ENCODE measurements around the gene ATXN7L2. TPM values are rescaled to one million over a fixed set of nuclear protein-coding genes. Genes with fewer than 3 reads are reported as not detected.
A peak's percentile ranks its signal among the peaks of the same experiment; 100 is the strongest.
"Not testable (repeated sequence)": the region's sequence is repeated elsewhere in the genome, so short reads cannot be mapped to it uniquely, and the experiment has no call there.

The ATXN7L2 gene
- total RNA-seq, 2 experiments from 2014 or later = 10.4 to 11.1 TPM

GRCh38 chr1:109467301-109467777 is 16.4 kb upstream of the ATXN7L2 start:
- Mint-ChIP-seq H3K27me3 (peaks cover 78% of the 10 kb centered on the region), H3K27ac (no peak overlapping the region), H3K4me1 (peaks cover 5% of the 10 kb centered on the region), H3K36me3 (no peaks in the 10 kb centered on the region), H3K4me3 (no peak overlapping the region), H3K9me3 (ENCODE audit: low read depth) (no peaks in the 10 kb centered on the region)
- DNase-seq (no peak), ATAC-seq (no peak)
- CTCF ChIA-PET = no interaction called here

- H3K9me3 Mint-ChIP-seq (ENCODE audit: low read depth) = no peaks in the 10 kb centered on the region
- no peaks in the 10 kb centered on the region for H3K36me3 Mint-ChIP-seq
- H3K4me1 Mint-ChIP-seq = peaks cover 5% of the 10 kb centered on the region
- DNase-seq (no peak), ATAC-seq (no peak)
- CTCF ChIA-PET = interaction anchor here (1.4 to 2.1 kb wide), 3 partner anchors 8 to 22 kb away, joined by 3 to 5 read pairs (median 5); no protein-coding TSS in a partner anchor
- H3K27ac Mint-ChIP-seq = no peak overlapping the region
- H3K4me3 Mint-ChIP-seq = no peak overlapping the region
- peaks cover 77% of the 10 kb centered on the region for H3K27me3 Mint-ChIP-seq
Observed at GRCh38 chr1:109468061-109468460, 15.6 kb upstream of the ATXN7L2 start.

GRCh38 chr1:109468903-109469302 is 14.8 kb upstream of the ATXN7L2 start:
- no peak for DNase-seq
- Mint-ChIP-seq H3K4me1 (peaks cover 5% of the 10 kb centered on the region), H3K27ac (no peak overlapping the region), H3K27me3 (peaks cover 77% of the 10 kb centered on the region), H3K36me3 (no peaks in the 10 kb centered on the region), H3K4me3 (no peak overlapping the region), H3K9me3 (ENCODE audit: low read depth) (no peaks in the 10 kb centered on the region)
- CTCF ChIA-PET = interaction anchor here (1.4 to 2.1 kb wide), 5 partner anchors 9 to 64 kb away, joined by 3 to 10 read pairs (median 5); no protein-coding TSS in a partner anchor
- ATAC-seq = no peak

DNA sequence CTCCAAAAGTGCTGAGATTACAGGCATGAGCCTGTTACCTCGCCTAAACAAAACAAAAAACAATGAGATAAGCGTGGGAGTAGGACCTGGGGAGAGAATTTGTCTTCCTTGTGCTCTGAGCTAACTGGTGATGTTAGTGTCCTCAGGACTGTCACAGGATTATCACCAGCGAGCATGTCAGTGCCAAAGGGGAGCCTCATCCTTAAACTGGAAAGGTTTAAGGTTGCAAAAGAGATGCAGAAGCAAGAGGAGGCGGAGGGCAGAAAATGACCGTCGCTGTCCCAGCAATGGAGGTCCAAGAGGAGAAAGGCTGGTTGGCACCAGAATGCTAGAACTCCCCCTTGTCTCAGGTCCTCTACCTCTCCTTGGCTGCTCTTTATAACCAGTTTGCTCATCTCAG is 13.5 kb upstream of the ATXN7L2 start:
- no peak for ATAC-seq

DNA sequence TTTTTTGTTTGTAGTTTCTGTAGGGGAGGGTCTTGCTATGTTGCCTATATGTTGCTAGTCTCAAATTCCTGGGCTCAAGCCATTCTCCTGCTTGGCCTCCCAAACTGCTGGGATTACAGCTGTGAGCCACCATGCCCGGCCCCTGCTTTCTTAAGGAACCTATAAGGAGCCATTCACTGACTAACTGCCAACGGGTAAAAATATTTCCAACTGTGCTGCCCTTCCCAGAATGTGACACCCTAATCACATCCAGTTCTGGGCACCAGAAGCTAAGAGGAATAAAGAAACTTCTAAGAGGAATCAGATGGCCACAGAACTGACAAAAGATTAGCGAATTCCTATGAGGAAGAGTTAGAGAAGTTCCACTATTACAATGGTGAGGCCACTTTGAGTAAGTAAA is 10.9 kb upstream of the ATXN7L2 start:
- Mint-ChIP-seq H3K4me1 (peaks cover 1% of the 10 kb centered on the region), H3K27ac (no peak overlapping the region), H3K9me3 (ENCODE audit: low read depth) (no peaks in the 10 kb centered on the region), H3K4me3 (no peak overlapping the region), H3K36me3 (no peaks in the 10 kb centered on the region), H3K27me3 (peaks cover 61% of the 10 kb centered on the region)
- ATAC-seq = no peak
- peak; percentile 21 for DNase-seq
- CTCF ChIA-PET = no interaction called here

More for the DNA sequence above, 13.5 kb upstream of the ATXN7L2 start:
- H3K27ac Mint-ChIP-seq = no peak overlapping the region
- peaks cover 66% of the 10 kb centered on the region for H3K27me3 Mint-ChIP-seq
- peaks cover 5% of the 10 kb centered on the region for H3K4me1 Mint-ChIP-seq
- no peaks in the 10 kb centered on the region for H3K36me3 Mint-ChIP-seq
- CTCF ChIA-PET = interaction anchor here (1.7 to 2.1 kb wide), 2 partner anchors 10 to 62 kb away, joined by 5 to 10 read pairs; no protein-coding TSS in a partner anchor
- H3K4me3 Mint-ChIP-seq = no peak overlapping the region
- H3K9me3 Mint-ChIP-seq (ENCODE audit: low read depth) = no peaks in the 10 kb centered on the region
- peak; percentile 34 for DNase-seq

- H3K36me3 Mint-ChIP-seq; H3K9me3 Mint-ChIP-seq (ENCODE audit: low read depth); H3K27ac Mint-ChIP-seq; ATAC-seq; H3K4me1 Mint-ChIP-seq; H3K4me3 Mint-ChIP-seq: not testable (repeated sequence)
- H3K27me3 Mint-ChIP-seq = peaks cover 54% of the 10 kb centered on the region
- CTCF ChIA-PET = interaction anchor here (1.3 kb wide), 1 partner anchor 20 kb away, joined by 4 read pairs; the partner anchor contains the start of gene CYB561D1
- DNase-seq = peak; percentile 25
Observed at GRCh38 chr1:109473284-109474057, 10.2 kb upstream of the ATXN7L2 start.

GRCh38 chr1:109474697-109475096 is 9.0 kb upstream of the ATXN7L2 start:
- Mint-ChIP-seq H3K27me3 (peaks cover 48% of the 10 kb centered on the region), H3K27ac (no peak overlapping the region), H3K9me3 (ENCODE audit: low read depth) (no peaks in the 10 kb centered on the region), H3K4me1 (peaks cover 6% of the 10 kb centered on the region), H3K36me3 (no peaks in the 10 kb centered on the region), H3K4me3 (no peak overlapping the region)
- DNase-seq (peak; percentile 3), ATAC-seq (no peak)
- CTCF ChIA-PET = interaction anchor here (1.3 kb wide), 1 partner anchor 19 kb away, joined by 4 read pairs; the partner anchor contains the start of gene CYB561D1

- H3K36me3 Mint-ChIP-seq = no peaks in the 10 kb centered on the region
- no peaks in the 10 kb centered on the region for H3K9me3 Mint-ChIP-seq (ENCODE audit: low read depth)
- H3K4me3 Mint-ChIP-seq = no peak overlapping the region
- no peak overlapping the region for H3K27ac Mint-ChIP-seq
- DNase-seq (peak; percentile 31), ATAC-seq (no peak)
- CTCF ChIA-PET = no interaction called here
- peaks cover 43% of the 10 kb centered on the region for H3K27me3 Mint-ChIP-seq
- H3K4me1 Mint-ChIP-seq = peaks cover 6% of the 10 kb centered on the region
Observed at GRCh38 chr1:109475261-109475660, 8.4 kb upstream of the ATXN7L2 start.

DNA sequence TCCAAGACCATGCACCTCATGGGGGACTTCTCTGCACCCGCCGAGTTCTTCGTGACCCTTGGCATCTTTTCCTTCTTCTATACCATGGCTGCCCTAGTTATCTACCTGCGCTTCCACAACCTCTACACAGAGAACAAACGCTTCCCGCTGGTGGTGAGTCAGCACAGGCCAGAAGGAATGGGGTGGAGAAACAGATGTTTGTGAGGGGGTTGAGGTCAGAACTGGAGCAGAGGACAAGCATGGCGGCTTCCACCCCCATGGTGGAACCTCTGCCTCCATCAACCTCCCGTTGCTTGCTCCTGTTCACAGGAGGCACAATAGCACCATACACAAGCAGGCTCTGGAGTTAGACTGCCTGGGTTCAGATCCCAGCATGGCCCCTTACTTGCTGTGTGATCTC is 6.9 kb upstream of the ATXN7L2 start:
- no peak for ATAC-seq
- Mint-ChIP-seq H3K4me3 (no peak overlapping the region), H3K27ac (no peak overlapping the region), H3K4me1 (peaks cover 6% of the 10 kb centered on the region), H3K27me3 (peaks cover 38% of the 10 kb centered on the region), H3K36me3 (no peaks in the 10 kb centered on the region), H3K9me3 (ENCODE audit: low read depth) (no peaks in the 10 kb centered on the region)
- DNase-seq = peak; percentile 30
- CTCF ChIA-PET = no interaction called here

DNA sequence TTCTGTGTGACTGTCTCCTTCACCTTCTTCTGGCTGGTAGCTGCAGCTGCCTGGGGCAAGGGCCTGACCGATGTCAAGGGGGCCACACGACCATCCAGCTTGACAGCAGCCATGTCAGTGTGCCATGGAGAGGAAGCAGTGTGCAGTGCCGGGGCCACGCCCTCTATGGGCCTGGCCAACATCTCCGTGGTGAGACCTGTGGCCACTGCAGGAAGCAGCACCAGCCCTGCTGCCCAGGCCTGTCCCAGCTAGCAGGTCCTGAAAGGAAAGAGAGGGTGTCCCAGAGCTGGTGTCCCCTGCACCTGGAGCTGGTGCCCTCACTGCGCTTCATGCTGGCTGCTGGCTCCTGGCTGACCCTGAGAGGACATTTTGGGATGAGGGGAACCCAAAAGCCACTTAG is 5.9 kb upstream of the ATXN7L2 start:
- peak; percentile 62 for ATAC-seq
- Mint-ChIP-seq H3K9me3 (ENCODE audit: low read depth) (no peaks in the 10 kb centered on the region), H3K27ac (no peak overlapping the region), H3K27me3 (peaks cover 32% of the 10 kb centered on the region), H3K36me3 (no peaks in the 10 kb centered on the region), H3K4me1 (peaks cover 13% of the 10 kb centered on the region), H3K4me3 (no peak overlapping the region)
- CTCF ChIA-PET = interaction anchor here (1.3 to 43.7 kb wide), 3 partner anchors 12 to 52 kb away, joined by 3 to 1550 read pairs (median 4); partner anchors contain the start of genes AMIGO1, GPR61 and PSMA5
- DNase-seq = peak; percentile 42

DNA sequence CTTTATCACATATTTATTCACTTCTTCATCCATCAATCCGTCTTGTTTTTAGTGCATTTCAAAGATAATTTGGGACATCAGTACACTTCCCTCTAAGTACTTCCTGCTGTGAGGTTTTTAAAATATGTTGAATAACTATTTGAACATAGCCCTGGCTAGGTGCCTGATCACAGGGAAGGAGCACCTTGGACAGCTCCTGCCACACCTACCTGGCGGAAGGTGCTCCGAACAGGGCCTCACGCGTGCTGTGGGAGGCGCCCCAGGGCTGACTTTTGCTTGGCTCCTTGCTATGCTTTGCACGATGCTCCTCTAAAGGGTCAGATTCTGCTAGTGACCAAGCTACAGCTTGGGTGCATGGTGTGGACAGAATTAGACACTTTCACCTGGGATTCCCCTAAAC is 4.9 kb upstream of the ATXN7L2 start:
- no peak overlapping the region for H3K27ac Mint-ChIP-seq

GRCh38 chr1:109479311-109479710 is 4.4 kb upstream of the ATXN7L2 start:
- H3K4me1 Mint-ChIP-seq = peaks cover 23% of the 10 kb centered on the region
- no peak overlapping the region for H3K4me3 Mint-ChIP-seq
- no peak for DNase-seq
- ATAC-seq = no peak
- no peaks in the 10 kb centered on the region for H3K36me3 Mint-ChIP-seq
- H3K9me3 Mint-ChIP-seq (ENCODE audit: low read depth) = no peaks in the 10 kb centered on the region
- H3K27ac Mint-ChIP-seq = no peak overlapping the region
- CTCF ChIA-PET = interaction anchor here (1.4 to 43.7 kb wide), 5 partner anchors 11 to 53 kb away, joined by 3 to 1550 read pairs (median 5); partner anchors contain the start of genes AMIGO1, GPR61 and PSMA5
- H3K27me3 Mint-ChIP-seq = peaks cover 23% of the 10 kb centered on the region

More for the DNA sequence above, 4.9 kb upstream of the ATXN7L2 start:
- DNase-seq (peak; percentile 62), ATAC-seq (no peak)
- H3K27me3 Mint-ChIP-seq = peaks cover 26% of the 10 kb centered on the region
- peaks cover 20% of the 10 kb centered on the region for H3K4me1 Mint-ChIP-seq
- CTCF ChIA-PET = interaction anchor here (1.3 to 43.7 kb wide), 4 partner anchors 12 to 53 kb away, joined by 3 to 1550 read pairs (median 6); partner anchors contain the start of genes AMIGO1, GPR61 and PSMA5
- H3K36me3 Mint-ChIP-seq = no peaks in the 10 kb centered on the region
- no peaks in the 10 kb centered on the region for H3K9me3 Mint-ChIP-seq (ENCODE audit: low read depth)
- H3K4me3 Mint-ChIP-seq = no peak overlapping the region

DNA sequence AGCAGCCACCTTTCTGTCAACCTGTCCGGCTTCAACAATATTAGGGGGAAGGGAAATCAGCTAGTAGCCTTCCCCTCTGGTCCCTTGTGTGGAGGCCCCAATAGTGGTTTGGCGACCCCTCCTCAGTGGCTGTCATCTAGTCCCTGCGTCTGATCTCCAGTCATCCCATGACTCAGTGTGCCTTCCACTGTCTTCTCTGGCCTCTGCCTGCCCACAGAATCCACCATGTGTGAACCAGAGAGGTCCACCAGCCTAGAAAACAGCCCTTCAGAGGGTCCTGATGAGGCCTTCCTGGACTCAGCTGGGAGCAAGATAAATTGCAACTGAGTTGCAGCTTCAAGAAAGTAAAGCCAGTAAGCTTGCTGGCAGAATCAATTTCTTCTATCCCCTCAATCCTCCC is 3.8 kb upstream of the ATXN7L2 start:
- Mint-ChIP-seq H3K4me3 (no peak overlapping the region), H3K27me3 (peaks cover 23% of the 10 kb centered on the region), H3K4me1 (peaks cover 29% of the 10 kb centered on the region), H3K36me3 (no peaks in the 10 kb centered on the region), H3K27ac (no peak overlapping the region), H3K9me3 (ENCODE audit: low read depth) (no peaks in the 10 kb centered on the region)
- ATAC-seq (no peak), DNase-seq (no peak)
- CTCF ChIA-PET = interaction anchor here (1.4 to 43.7 kb wide), 4 partner anchors 11 to 40 kb away, joined by 3 to 1550 read pairs (median 7); partner anchors contain the start of genes AMIGO1 and GPR61

All from activated CD8-positive, alpha-beta memory T cell treated with anti-CD3 and anti-CD28 coated beads, Interleukin-2, amount 10 ng/mL, durations not matched to agents 7 days and 5 days (primary cell).